NCI-H524 treated with DMSO at 0.1 percent for 48 hours (cell line): Measurements from ENCODE around the gene HIPK4.
"Not testable (repeated sequence)": the region's sequence is repeated elsewhere in the genome, so short reads cannot be mapped to it uniquely, and the experiment has no call there.

Experiments
- DNase-seq: peaks from one replicate; lab custom pipeline; 2025; lab: John Stamatoyannopoulos, UW

The HIPK4 gene

GRCh38 chr19:40416918-40417642 lies 27.1 kb upstream of the HIPK4 start:
- no peak for DNase-seq

- DNase-seq, result no peak
These were observed 25.8 kb upstream of the HIPK4 start for GRCh38 chr19:40415768-40416167.

DNA sequence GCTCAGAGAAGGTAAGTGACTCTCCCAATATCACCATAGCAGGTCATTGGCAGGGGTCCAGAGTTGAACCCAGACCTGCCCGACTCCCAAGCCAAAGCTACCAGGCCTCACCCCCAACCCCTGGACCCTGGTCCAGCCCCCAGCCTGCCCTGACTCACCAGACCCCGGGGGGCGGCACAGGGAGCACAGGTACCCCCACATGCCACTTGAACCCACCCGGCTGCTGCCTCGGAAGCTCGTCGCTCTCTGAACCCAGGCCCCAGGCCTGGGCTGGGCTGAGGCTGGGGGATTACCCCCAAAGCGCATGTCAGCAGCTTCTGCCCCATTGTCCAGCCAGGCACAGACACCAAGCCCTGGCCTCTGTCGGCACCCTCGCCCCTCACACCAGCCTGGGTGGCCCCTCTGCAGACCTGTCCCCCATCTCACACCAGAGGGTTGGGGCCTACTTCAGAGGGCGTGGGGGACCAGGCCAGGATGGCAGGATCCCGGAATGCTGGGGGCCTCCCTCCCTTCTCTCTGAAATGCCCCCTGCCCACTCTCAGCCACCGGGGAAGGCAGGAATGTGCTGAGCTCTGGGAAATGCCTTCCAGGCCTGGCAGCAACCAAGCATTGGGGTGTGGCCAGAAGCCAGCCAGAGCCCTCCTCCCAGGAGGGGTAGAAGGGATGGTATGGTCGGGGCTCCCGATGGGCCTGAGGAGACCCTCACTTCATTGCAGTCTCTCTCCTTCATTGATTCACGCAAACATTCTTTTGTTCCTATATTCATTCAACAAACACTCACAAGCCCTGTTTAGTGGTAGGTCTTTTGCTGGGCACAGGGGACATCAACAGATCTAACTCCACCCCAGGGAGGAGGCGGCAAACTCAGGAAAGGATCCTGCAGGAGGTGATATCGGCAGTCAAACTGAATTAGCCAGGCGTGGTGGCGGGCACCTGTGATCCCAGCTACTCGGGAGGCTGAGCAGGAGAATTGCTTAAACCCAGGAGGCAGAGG lies 24.9 kb upstream of the HIPK4 start:
- DNase-seq, result no peak

DNA sequence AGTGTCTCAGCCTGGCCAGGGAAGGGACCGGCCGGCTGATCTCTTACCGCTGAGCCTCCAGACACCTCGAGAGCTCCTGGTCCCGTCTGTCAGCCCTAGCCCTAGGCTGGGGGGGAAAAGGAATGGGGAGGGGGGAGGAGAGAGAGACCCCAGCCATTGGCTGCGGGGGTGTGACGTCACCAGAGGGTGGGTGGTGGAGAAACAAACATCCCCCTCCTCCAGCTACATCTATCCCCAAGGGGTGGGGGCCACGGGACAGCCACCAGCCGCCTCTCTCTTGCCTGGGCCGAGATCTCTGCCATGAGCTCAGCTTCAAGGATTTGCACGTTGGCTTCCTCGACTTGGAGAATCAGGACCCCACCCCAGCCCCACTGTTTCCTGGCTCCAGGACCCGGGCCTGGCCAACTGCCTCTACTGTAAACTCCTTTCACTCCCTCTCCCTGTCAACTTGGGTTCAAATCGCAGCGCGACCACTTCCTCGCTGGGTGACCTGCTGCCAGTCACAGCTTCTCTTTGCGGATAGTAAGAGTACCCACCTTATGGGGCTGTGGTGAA lies 23.4 kb upstream of the HIPK4 start, which contains the start of gene PRX:
TSS of gene PRX (minus strand) at position 88 of the 555 bp plus-strand sequence. CDS start 5,446 bp downstream, outside the sequence.
- no peak for DNase-seq

GRCh38 chr19:40412866-40413265 lies 22.9 kb upstream of the HIPK4 start:
- DNase-seq, result no peak

- no peak for DNase-seq
These were observed 22.0 kb upstream of the HIPK4 start for GRCh38 chr19:40411958-40412499.

GRCh38 chr19:40411125-40411842 lies 21.3 kb upstream of the HIPK4 start:
- DNase-seq, result no peak

GRCh38 chr19:40410030-40410389 lies 20.0 kb upstream of the HIPK4 start:
- no peak for DNase-seq

GRCh38 chr19:40408598-40408925 lies 18.6 kb upstream of the HIPK4 start:
- DNase-seq, result not testable (repeated sequence)

- DNase-seq, result no peak
These were observed 18.0 kb upstream of the HIPK4 start for GRCh38 chr19:40407714-40408597.

- no peak for DNase-seq
These were observed 13.4 kb upstream of the HIPK4 start for GRCh38 chr19:40403262-40403984.

DNA sequence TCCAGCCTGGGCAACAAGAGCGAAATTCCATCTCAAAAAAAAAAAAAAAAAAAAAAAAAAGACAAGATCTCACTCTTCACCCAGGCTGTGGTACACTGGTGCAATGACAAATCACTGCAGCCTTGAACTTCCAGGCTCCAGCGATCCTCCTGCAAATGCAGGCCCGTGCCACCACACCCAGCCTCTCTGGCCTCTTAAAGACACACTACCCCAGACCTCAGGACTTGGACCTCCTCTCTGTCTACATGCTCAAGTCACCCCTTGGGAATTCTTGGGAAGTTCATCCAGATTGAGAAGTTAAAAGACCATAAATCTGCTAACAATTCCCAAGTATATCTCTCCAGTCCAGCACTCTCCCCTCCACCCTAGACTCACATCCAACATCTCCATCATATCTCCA lies 10.6 kb upstream of the HIPK4 start:
- no peak for DNase-seq

GRCh38 chr19:40398417-40399131 lies 8.6 kb upstream of the HIPK4 start:
- DNase-seq, result peak; percentile 52

- no peak for DNase-seq
These were observed 7.6 kb upstream of the HIPK4 start for GRCh38 chr19:40397568-40397906.

- no peak for DNase-seq
These were observed 7.0 kb upstream of the HIPK4 start for GRCh38 chr19:40396886-40397567.

- no peak for DNase-seq
These were observed 6.0 kb upstream of the HIPK4 start for GRCh38 chr19:40395956-40396355.

DNA sequence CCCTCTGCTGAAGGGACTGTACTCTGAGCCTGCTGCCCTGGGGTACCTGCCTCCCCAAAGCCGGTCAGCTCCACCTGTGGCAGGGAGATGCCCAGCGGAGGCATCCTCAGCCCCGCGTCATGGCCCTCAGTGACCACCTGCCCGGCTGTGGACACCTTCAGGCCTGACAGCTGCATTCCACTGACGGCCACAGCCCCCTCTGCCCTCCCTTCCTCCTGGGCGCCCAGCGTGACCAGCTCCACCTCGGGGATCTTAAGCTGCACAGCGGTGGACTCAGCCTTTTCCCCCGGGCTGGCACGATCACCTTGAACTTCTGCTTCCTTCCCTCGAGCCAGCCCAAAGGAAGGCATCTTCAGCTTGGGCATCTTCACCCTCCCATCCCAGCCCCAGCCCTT lies 4.8 kb upstream of the HIPK4 start:
- no peak for DNase-seq

GRCh38 chr19:40393894-40394815 lies 4.2 kb upstream of the HIPK4 start:
- DNase-seq, result no peak
